ENCODE measurements around the gene ZNF683.

- TF ChIP-seq POLR2A (IDR thresholded peaks at IDR 0.05) (no peak), CTCF (IDR thresholded peaks at IDR 0.05) (no peak)
Measured at GRCh38 chr1:26317612-26318337, 54.8 kb downstream of the ZNF683 start, which contains the start of gene CD52.
